GM12872 (cell line): ENCODE data around the gene ADIPOR1.

Experiments
- CTCF ChIP-seq: IDR thresholded peaks from 3 replicates; pipeline ENCODE4 v1.5.1; 2011; ENCODE audit warnings: low read depth, mild to moderate bottlenecking, low read length, moderate library complexity; ENCODE audit not compliant: insufficient read depth

The ADIPOR1 gene

DNA sequence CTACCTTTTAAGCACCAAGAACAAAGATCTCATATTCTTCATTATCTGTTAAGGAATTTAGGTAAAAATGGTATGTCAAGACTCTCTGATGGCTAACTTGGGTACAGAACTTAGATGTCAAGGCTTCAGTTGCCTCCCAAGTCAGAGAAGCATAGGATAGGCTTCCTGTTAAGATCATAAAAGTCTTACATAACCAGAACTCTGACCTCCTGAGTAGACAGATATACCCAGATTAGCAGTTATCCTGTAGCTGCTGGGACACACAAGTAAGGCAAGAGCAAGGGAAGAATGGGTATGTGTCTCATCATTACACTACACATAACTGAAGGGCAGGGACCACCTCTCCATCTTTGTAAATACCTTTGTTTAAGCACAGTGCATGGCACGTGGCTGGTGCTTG is 15.7 kb downstream of the ADIPOR1 start:
- no peak for TF ChIP-seq CTCF

DNA sequence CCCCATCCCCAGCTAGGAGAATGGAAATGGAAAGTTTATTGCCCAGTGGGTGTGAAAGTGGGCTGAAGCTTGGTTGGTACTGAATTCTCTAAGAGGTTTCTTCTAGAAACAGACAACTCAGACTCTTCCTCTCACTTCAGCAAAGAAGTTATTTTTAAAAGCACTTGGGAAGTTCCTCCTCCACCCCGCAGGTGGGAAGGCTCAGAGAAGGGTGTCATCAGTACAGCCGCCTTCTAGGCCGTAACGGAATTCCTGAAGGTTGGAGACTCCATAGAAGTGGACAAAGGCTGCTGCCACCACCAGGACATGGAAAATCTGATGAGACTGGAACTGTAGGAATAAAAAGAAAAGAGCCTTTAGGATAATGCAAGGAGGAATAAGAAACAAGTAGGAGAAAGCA is 16.7 kb downstream of the ADIPOR1 start:
- TF ChIP-seq CTCF, result no peak

- TF ChIP-seq CTCF, result no peak
Observed at GRCh38 chr1:202940561-202940960, 17.6 kb downstream of the ADIPOR1 start.

DNA sequence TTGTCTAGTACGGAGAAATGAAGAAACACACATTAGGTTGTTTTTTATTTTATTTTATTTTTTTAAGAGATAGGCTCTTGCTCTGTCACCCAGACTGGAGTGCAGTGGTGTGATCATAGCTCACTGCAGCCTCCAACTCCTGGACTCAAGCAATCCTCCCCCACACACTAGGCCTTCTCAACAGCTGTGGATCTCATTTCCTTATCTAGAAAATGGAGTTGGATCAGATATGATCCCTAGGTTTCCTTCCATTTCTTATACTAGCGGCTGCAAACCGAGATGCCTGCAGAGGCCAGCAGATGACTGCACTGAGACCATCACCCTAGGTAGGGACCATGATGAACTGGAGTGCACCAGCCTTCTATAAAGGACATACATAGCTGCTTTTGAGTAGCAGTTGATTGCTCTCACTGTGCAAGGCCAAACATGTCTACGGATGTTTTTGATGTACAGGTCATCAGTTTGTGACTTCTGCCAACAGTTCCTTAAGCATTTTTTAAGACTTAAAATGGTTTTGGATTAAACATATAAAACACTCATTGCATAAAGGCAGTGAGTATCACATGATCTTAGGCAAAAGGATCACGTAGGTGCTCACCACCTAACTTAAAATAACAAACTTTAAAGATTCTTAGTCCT is 19.7 kb downstream of the ADIPOR1 start:
- TF ChIP-seq CTCF, result no peak

GRCh38 chr1:202935844-202936243 is 22.3 kb downstream of the ADIPOR1 start:
- no peak for TF ChIP-seq CTCF

- TF ChIP-seq CTCF, result no peak
Observed at GRCh38 chr1:202934755-202935154, 23.4 kb downstream of the ADIPOR1 start.

DNA sequence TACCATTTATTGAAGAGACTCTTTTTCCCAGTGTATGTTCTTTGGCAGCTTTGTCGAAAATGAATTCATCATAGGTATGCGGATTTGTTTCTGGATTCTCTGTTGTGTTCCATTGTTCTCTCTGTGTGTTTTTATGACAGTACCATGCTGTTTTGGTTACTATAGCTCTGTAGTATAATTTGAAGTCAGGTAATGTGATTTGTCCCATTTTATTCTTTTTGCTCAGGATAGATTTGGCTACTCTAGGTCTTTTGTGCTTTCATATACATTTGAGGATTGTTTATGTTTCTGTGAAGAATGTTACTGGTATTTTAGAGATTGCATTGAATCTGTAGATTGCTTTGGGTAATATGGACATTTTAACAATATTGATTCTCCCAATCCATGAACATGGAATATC is 25.6 kb downstream of the ADIPOR1 start:
- no peak for TF ChIP-seq CTCF
